K562 treated with DMSO at 1 percent for 24 hours (cell line): ENCODE data around the gene OLFM1. TPM values are rescaled to one million over a fixed set of nuclear protein-coding genes. Genes with fewer than 3 reads are reported as not detected.

Source experiments
- total RNA-seq: library from RNA; unstranded; fragments of 300-600 nt; gene quantifications from 2 replicates; pipeline ENCODE4 v1.2.3, GENCODE V29; 2022; ENCODE audit warnings: low read depth; ENCODE audit not compliant: insufficient read depth

OLFM1 gene
- not detected in 2 replicates for total RNA-seq

DNA sequence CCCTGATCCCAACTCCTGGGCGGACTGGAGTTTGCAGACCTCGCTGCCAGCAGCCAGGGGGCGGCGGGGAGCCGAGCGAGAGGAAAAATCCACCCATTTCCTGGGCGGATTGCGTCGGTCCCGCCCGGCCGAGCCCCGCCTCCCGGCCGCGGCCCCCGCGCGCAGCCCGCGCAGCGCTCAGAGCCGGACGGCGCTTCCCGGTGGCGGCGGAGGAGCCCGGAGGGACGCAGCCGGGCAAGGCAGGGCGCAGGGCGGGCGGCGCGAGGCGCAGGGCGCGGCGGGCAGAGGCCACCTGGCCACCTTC lies at the start of gene OLFM1:
Gene OLFM1, plus strand, starts transcription at position 180 of the 304 bp plus-strand sequence. CDS start 322 bp downstream, outside the sequence.

Other genes starting within 250 kb of the OLFM1 start
- not detected in 2 replicates for gene FCN2, start 206.9 kb upstream of the OLFM1 start, total RNA-seq
- not detected in 2 replicates for gene FCN1, start 169.8 kb upstream of the OLFM1 start, total RNA-seq